ENCODE measurements around the gene ROBO3. TPM values are rescaled to one million over a fixed set of nuclear protein-coding genes. Genes with fewer than 3 reads are reported as not detected.

The ROBO3 gene
- polyA plus RNA-seq, 1 donor = 31.8 TPM

GRCh38 chr11:124920870-124921609, 55.8 kb downstream of the ROBO3 start:
- peak; percentile 68 for DNase-seq

GRCh38 chr11:124922831-124923230, 57.6 kb downstream of the ROBO3 start:
- no peak for DNase-seq

GRCh38 chr11:124923296-124923695, 58.1 kb downstream of the ROBO3 start:
- DNase-seq = no peak

GRCh38 chr11:124928942-124929665, 63.9 kb downstream of the ROBO3 start:
- DNase-seq = no peak

DNA sequence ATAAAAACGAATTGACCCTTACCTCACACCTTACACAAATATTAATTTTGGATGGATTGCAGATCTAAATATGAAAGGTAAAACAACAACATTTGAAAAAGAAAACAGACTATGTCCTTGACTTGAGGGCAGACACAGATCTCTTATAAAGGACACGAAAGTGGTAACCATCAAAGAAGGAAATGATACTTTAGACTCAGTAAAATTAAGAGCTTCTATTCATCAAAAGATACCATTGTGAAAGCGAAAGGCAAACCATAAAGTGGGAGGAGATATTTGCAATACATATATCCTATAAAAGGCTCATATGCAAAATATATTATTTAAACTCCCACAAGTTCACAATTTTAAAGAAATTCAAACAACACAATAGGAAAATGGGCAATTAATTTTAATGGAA, 65.6 kb downstream of the ROBO3 start:
- no peak for DNase-seq

Other genes with a start within 250 kb of the ROBO3 start
- gene TBRG1, start 242.6 kb upstream of the ROBO3 start, polyA plus RNA-seq (ENCODE audit: insufficient read length) = 23.1 TPM
- gene SIAE, start 191.7 kb upstream of the ROBO3 start, polyA plus RNA-seq (ENCODE audit: insufficient read length) = 8.9 TPM
- 2.1 TPM for gene SPA17, start 191.5 kb upstream of the ROBO3 start, polyA plus RNA-seq (ENCODE audit: insufficient read length)
- 5.3 TPM for gene NRGN, start 125.5 kb upstream of the ROBO3 start, polyA plus RNA-seq (ENCODE audit: insufficient read length)
- 1.0 TPM for gene VSIG2, start 113.2 kb upstream of the ROBO3 start, polyA plus RNA-seq (ENCODE audit: insufficient read length)
- 65.1 TPM for gene ESAM, start 103.1 kb upstream of the ROBO3 start, polyA plus RNA-seq (ENCODE audit: insufficient read length)
- gene MSANTD2, start 65.0 kb upstream of the ROBO3 start, polyA plus RNA-seq (ENCODE audit: insufficient read length) = 15.9 TPM
- 43.3 TPM for gene ROBO4, start 32.4 kb downstream of the ROBO3 start, polyA plus RNA-seq (ENCODE audit: insufficient read length)
- 0.26 TPM for gene HEPN1, start 53.8 kb downstream of the ROBO3 start, polyA plus RNA-seq (ENCODE audit: insufficient read length)
- gene HEPACAM, start 70.6 kb downstream of the ROBO3 start, polyA plus RNA-seq (ENCODE audit: insufficient read length) = 0.22 TPM
- gene CCDC15, start 88.8 kb downstream of the ROBO3 start, polyA plus RNA-seq (ENCODE audit: insufficient read length) = 2.7 TPM
- 5.3 TPM for gene SLC37A2, start 197.9 kb downstream of the ROBO3 start, polyA plus RNA-seq (ENCODE audit: insufficient read length)
- 23.3 TPM for gene TMEM218, start 246.2 kb downstream of the ROBO3 start, polyA plus RNA-seq (ENCODE audit: insufficient read length)